Fibroblast of skin of back (primary cell): ENCODE measurements around the gene ELMO3. TPM values are rescaled to one million over a fixed set of nuclear protein-coding genes. Genes with fewer than 3 reads are reported as not detected.

Experiments used
- DNase-seq: peaks from one replicate; pipeline ENCODE4 v3.0.0-alpha.2; 2013
- polyA plus RNA-seq, 2 experiments: library from polyadenylated mRNA; unstranded; fragments of 120-200 nt; gene quantifications; one replicate each; pipeline ENCODE4 v1.2.1, GENCODE V29; 2013; ENCODE audit not compliant: insufficient read length in 2 of 2

Gene ELMO3, protein sequence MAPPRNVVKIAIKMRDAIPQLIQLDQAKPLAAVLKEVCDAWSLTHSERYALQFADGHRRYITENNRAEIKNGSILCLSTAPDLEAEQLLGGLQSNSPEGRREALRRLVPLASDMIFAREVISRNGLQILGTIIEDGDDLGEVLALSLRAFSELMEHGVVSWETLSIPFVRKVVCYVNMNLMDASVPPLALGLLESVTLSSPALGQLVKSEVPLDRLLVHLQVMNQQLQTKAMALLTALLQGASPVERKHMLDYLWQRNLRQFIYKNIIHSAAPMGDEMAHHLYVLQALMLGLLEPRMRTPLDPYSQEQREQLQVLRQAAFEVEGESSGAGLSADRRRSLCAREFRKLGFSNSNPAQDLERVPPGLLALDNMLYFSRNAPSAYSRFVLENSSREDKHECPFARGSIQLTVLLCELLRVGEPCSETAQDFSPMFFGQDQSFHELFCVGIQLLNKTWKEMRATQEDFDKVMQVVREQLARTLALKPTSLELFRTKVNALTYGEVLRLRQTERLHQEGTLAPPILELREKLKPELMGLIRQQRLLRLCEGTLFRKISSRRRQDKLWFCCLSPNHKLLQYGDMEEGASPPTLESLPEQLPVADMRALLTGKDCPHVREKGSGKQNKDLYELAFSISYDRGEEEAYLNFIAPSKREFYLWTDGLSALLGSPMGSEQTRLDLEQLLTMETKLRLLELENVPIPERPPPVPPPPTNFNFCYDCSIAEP
- polyA plus RNA-seq (2013, experiment 1 of 2; ENCODE audit: insufficient read length) = 1.1 TPM
- 0.57 TPM for polyA plus RNA-seq (2013, experiment 2 of 2; ENCODE audit: insufficient read length)

DNA sequence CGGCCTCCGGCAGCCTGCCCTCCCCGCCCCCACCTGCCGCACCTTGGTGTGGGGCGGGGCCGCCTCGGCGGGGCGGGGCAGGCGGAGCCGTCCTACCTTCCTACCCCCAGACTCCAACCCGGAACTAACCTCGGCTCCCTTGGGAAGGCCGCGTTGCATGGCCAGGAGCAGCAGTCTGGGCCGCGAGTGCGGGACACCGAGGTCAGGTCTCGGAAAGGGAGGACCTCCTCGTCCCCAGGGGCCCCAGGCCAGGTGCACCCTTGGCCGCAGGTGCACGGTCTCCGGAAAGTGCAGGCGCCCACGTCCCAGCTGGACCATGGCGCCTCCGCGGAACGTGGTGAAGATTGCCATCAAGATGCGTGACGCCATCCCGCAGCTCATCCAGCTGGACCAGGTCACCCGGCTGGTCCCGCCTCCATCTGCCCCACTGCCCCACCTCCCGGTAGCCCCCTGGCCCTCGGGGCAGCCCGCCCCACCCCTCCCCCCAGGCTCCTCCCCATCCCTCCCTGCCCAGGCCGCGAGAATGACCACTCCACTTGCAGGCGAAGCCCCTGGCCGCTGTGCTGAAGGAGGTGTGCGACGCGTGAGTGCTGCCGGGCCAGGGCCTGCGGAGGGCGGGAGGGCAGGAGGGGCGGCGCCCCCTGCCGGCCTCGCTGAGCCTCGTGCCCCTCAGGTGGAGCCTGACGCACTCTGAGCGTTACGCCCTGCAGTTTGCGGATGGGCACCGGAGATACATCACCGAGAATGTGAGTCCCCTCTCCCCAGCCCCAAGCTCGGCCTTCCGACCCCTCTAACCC is at the start of gene ELMO3:
ELMO3 (plus strand) TSS at position 121 of the 797 bp plus-strand sequence; CDS start at position 317, 196 bp downstream.
- no peak for DNase-seq

DNA sequence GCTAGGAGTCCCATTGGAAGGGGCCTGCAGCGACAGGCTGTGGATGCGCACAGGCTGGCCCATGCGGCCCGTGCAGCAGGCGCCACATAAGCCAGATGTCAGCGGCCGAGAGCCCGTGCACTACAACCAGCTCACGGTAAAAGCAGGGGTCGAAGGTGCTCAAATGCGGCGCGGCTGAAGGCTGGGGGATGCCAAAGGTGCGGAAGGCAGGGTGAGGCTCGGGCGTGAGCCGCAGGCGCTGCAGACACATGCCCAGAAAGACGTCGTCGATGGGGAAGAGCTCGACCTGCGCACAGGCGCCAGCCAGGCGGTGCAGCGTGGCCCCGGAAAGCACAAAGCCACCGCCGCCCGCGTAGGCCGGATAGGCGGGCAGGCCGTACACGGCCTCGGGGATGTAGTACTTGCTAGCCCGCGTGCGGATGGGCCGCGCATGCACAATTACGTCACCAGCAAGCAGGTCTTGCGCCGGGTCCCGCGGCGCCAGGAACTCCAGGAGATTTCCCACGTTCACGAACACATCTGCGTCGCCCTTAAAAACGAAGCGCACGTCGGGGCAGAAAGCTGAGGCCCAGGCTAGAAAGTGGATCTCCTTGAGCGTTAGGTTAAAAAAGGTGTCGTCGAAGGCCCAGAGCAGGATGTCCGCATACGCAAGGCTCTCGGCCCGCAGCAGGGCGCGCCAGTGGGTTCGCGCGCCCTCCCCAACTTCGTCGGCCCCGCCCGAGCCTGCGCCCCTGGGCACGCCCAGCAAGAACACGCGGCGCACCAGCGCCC is 49.5 kb upstream of the ELMO3 start:
- DNase-seq = no peak

DNA sequence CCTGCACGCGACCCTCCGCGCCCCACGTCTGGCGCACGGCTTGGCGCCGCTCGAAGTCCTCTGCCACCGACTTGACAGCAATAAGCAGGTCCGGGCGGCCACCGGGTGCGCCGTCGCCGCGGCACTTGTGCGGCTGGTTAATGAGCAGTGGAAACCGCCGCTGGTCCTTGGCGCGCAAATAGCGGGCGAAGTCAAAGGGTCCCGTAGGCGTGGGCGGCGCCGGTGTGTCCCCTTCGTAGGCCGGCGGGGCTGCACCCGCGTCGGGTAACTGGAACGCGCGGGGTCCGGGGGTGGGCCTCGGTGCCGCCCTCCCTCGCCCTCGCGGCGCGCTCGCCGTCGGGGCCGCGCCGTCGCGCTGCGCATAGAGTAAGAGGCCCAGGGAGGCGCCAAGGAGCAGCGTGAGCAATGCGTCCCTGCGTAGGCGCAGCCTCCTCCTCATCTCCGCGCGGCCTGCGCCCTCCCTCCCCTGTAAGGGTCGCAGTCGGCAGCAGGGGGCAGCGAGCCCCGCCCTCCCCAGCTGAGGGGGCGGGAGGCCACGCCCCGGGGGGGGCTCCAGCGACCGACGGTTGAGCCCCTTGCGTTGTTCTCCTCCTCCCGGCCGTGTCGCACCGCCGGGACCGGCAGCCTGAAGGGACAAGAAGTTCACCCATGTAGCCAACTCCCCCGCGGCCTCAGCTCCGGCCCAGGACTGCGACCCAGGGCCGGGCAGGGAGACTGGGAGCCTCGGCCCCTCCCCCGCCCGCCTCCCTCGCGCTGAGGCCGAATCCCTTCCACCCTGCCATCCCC is 48.7 kb upstream of the ELMO3 start:
- DNase-seq = peak; percentile 56

DNA sequence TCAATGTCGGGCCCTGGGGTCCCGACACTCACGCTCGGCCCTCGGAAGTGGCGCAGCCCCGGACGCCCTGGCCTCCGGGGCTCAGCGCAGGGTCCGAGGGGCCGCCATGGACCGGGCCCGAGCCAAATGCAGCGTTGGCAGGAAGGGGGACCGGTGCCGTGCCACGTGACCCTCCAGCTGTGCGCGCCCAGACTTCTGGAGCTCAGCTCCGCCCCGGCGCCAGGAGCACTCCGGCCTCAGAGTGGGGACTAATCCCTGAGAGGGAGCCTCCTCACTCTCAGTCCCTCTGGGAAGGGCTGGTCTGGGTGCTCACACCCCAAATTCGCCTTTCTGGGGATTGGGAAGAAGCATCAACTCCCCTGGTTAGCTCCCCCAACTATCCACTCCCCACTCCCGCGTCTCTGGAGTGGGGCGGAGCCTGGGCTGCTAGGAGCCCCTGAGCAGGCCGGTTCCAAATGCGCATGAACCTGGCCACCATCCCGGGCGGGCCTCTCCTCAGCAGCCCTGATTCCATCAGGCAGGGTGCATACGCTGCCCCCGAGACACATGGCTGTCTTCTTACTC is 48.0 kb upstream of the ELMO3 start, which contains the start of gene B3GNT9:
B3GNT9 (minus strand) TSS at position 166 of the 564 bp plus-strand sequence. CDS start 513 bp downstream, outside the sequence.
- peak; percentile 54 for DNase-seq

DNA sequence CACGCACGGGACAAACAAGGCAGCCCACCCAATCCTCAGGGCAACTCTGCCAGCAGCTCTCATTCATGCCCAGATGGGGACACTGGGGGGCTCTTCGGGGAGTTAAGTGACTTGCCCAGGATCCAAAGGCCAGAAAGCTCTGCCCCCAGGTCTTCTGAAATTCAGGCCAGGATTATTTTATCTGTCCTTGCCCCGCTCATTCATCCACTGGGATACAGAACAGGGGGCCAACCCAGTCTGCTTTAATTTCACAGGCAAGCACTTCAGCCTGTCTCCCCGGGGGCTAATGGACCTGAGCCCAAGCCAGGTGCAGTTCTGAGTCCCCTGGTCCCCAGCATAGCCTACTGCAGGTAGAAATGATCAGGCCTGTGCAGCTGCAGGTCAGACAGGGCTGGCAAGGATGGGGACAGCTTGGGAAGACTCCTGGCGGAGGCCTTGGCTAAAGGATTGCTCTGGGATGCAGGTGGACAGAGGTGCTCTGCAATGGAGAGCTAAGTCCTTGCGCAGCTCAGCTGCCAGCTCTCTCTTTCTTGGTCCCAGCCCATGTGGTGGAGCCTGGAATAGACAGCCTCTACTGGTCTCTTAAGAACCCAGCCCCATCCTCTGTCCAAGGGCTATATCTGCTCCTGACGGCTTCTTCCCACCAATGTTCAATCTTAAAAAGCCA is 47.4 kb upstream of the ELMO3 start:
- no peak for DNase-seq

DNA sequence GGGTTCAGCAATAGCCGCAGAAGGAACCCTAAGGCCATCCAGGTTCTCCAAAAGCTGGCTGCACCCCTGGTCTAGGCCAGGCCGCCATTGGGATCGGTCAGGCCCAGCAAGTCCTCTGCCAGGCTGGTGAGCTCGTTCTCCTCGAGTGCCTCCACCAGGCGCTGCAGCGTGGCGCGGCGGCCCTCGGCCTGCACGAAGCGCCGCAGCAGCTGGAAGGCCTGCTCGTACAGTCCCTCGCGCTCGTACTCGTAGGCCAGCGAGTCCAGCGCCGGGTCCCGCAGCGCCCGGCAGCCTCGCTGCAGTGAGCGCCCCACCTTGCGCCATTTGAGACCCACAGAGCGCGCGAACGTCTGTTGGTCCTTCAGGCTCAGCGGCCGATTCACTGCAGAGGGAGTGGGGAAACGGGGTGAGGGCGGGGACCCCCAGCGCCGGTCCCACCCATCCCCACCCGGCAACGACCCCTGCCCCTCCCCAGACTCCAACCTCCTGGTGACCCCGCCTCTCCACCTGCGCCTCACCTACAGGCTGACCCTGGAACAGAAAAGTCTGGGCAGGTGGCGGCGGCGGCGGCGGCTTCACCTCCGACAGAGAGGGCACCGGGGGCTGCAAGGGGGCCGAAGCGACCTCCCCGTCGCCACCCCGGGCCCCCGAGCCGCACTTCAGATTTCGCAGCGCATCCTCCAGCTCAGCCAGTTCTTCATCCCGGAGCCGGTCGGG is 44.2 kb upstream of the ELMO3 start:
- no peak for DNase-seq

DNA sequence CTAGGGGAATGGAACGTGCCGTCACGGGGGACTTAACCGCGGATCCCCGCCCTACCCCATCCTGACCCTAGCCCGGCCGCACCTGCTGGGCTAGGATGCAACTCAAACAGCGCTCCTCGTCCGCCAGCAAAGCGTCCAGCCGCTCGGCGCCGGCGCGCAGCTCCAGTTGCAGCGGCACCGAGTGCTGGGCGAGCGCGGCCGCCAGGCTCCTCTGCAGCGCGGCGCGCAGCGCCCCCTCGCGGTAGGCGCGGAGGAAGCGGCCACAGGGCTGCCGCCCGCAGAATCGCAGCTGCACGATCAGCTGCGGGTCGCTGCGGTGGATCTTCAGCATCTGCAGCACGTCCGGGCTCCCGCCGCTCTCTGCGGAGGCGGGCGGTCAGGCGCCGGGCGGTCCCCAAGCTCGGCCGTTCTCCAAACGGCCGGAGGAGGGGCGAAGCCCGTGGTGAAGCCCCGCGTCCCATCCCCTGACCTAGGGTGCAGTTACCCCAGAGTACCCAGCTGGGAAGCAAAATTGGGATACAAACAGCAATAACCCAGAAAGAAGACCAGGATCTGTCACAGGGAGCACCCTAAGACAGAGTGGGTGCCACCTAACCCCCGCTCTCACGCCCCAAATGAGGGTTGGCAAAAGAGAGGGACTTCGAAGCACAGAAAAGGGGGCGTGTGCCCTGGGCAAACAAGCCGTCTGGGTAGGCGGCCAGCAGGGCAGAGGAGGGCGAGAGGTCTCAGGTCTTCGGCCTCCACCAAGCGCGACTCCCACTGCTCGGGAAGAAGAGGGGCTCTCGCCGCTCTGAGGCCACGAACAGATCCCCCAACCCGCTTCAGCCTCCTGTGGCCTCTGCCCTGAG is 43.4 kb upstream of the ELMO3 start:
- DNase-seq = peak; percentile 64

DNA sequence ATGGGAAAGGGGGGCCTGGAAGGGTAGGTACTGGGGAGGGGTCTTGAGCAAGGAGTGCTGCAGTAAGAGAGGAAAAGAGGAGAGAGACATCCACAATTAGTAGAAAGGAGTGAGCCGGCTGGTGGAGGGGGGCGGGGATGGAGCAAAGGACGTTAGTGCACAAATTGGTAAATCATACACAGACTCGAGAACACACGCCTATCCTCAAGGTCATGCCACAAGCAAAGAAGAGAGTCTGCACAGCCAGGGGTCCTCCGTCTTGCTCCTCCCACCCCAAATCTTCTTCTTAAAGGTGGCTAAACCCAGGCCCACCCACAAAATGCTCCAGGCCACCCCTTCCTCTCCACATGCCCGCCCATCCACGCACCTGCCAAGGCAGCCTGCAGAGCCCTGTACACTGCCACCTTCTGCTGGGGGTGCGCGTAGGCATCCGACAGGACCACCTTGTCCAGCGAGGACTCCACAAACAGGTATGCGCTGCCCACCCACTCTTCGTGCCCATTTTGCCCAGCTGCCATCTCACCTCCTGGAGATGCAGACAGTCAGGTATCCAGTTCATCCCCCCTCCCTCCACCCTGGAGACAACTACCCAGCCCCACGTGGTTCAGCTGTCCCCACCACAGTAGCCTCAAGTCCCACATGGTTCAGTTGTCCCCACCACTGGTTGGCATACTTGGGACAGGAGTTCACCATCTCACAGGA is 42.6 kb upstream of the ELMO3 start:
- DNase-seq = no peak

DNA sequence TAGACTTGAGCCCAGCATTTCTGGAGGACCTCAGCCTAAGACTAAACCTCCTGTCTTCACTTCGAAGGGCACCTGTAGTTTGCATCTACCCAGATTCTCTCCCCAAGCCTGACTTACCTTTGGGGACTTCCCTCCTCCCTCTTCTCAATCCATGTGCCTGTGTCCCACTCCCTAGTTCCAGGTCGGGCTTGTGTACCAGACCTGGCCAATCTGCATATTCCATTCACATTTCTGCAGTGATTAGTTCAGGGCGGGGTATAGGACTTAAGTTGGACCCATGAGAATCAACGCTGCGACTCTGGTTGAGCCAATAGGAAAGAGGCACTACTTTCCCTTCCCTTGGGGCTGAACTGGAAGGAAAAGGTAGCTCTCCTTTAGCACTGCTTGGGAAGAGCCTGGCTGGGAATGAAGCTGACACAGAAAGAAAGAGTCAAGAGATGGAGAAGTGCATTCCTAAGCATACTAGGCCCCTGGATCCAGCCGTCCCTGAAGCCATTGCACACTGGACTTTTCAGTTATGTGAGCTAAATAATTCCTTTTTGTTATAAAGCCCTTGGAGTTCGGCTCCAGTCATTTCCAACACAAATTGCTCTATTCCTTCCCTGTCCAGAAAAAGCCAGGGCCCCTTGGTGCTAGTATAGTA is 41.7 kb upstream of the ELMO3 start:
- DNase-seq = no peak

DNA sequence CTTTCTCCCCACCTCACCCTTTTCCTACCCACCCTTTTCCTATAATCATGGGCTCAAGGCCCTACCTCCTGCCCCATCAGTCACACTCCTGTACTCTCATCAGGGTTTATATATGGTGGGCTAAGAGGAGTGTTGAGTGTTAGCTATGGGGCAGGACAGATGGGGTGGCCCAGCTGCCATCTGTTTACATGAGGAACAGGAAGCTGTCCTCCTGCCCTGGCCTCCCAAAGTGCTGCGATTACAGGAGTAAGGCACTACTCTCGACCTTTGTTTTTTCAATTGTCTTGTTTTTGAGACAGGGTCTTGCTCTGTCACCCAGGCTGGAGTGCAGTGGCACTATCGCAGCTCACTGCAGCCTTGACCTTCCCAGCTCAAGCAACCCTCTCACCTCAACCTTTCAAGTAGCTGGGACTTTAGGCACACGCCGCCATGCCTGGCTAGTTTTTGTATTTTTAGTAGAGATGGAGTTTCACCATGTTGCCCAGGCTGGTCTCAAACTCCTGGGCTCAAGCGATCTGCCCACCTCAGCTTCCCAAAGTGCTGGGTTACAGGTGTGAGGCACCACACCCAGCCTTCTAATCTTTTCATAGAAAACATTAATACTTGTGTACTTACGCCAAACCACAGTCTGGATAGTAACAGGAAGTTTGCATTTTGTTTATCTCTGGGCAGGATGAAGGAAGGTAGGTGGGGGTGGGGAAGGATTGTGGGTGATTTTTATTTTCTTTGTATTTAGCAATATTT is 40.9 kb upstream of the ELMO3 start:
- no peak for DNase-seq

DNA sequence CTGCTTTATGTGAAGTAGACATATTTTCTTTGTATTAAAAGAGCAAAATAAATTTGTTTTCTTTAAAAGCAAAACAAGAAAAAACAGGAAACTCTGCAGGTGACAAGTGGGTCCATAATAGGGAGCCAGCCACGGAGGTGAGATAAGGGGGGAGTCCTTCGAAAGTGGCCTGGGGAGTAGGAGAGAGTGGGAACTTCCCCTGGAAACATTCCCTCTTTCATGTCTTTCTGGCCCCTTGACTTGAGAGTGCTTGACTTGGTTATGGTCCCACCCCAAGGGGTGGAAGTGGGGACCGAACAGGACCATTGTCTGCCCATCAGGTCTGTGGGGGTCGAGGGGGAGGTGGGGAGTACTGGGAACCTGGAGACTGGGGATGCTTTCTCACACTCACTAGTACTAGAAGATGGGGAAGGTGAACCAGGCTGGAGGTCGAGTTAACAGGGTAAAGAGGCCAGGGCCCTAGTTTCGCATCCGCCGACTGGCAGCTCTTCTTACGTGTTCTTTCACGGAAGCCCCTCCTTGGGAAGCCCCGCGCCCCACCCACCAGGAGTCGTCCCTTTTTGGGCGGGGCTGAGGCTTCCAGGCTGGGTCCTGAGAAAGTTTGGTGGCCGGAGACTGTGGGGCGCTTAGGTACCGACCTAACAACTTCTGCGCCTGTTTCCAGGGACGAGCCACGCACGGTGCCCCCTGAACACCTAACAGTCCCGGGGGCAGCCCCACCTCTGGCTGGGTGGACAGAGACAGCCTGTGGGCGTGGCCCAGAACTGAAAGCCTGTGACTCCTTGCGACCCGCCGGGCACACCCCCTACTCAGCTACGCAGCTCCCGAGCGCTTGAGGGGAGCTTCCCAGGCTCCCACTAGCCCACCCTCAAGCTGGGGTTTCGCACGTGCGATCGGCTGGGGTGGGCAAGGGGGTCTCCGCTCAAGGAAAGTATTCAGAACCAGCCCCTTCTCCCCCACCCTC is 40.0 kb upstream of the ELMO3 start:
- DNase-seq = peak; percentile 49

DNA sequence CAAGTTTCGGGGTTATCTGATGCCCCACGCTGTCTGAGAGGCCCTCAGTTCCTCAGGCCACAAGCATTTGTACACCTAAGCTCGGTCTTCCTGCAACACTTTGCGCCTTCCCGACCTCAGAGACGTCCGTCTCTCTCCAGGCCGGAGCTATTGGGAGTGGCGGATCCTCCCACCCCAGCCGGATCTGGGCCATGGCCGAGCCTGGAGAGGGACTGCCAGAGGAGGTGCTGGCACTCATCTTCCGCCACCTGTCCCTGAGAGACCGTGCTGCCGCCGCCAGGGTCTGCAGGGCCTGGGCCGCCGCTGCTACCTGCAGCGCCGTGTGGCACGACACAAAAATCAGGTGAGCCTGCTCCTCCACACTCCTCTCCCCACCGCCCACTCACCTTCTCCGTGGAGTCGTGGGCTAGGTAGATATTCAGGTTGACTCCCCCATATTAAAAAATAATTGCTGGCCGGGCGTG is 37.3 kb upstream of the ELMO3 start:
- DNase-seq = no peak

DNA sequence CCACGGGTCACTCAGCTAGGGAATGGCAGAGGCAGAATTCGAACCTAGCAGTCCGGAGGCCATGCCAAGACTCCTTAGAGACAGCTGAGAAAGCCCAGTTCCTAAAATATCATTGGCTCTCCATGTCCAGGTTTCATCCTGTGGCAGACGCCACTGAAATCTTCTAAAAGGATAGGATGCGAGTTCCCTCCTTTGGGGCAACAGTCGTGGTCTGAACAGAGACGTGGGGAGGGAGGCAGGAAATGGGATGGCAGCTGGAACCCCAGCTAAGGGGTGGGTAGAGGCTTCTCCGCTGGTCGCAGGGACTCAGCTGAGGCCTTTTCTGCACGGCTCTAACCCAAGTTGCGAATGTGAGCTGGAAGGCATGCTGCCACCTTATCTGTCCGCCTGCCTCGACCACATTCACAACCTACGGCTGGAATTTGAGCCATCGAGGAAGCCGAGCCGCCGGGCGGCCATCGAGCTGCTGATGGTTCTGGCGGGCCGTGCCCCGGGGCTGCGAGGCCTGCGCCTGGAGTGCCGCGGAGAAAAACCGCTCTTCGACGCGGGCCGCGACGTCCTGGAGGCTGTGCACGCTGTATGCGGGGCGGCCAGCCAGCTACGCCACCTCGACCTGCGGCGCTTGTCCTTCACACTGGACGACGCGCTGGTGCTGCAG is 36.3 kb upstream of the ELMO3 start:
- no peak for DNase-seq

DNA sequence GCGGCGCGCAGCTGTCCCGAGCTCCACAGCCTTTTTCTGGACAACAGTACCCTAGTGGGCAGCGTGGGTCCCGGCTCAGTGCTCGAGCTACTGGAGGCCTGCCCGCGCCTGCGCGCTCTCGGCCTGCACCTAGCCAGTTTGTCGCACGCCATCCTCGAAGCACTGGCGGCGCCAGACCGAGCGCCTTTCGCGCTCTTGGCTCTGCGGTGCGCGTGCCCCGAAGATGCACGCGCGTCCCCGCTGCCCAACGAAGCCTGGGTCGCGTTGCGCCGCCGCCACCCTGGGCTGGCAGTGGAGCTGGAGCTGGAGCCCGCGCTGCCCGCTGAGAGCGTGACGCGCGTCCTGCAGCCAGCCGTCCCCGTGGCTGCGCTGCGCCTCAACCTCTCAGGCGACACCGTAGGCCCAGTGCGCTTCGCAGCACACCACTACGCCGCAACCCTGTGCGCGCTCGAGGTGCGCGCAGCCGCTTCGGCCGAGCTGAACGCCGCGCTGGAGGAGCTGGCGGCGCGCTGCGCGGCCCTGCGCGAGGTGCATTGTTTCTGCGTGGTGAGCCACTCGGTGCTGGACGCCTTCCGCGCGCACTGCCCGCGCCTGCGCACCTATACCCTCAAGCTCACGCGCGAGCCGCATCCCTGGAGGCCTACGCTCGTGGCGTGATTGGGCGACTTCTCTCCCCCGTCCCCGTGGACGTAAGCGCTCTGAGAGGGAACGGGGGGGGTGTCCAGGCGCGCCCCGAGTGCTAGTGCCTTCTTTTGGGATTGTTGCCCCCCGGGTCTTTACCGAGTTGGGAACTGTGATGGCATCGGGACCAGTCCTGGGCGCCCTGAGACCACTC is 35.5 kb upstream of the ELMO3 start:
- no peak for DNase-seq
